ENCODE results near the gene NIM1K. TPM values are rescaled to one million over a fixed set of nuclear protein-coding genes. Genes with fewer than 3 reads are reported as not detected.

The NIM1K gene
- polyA plus RNA-seq, 1 experiment: 0.72 TPM

- CTCF ChIA-PET: interaction anchor here (0.6 kb wide), 2 partner anchors 15 to 25 kb away, joined by 3 to 11 read pairs; no protein-coding TSS in a partner anchor
- DNase-seq (ENCODE audit: low read depth, low spot score): no peak
Observed at GRCh38 chr5:43203373-43203772, 11.3 kb downstream of the NIM1K start.

DNA sequence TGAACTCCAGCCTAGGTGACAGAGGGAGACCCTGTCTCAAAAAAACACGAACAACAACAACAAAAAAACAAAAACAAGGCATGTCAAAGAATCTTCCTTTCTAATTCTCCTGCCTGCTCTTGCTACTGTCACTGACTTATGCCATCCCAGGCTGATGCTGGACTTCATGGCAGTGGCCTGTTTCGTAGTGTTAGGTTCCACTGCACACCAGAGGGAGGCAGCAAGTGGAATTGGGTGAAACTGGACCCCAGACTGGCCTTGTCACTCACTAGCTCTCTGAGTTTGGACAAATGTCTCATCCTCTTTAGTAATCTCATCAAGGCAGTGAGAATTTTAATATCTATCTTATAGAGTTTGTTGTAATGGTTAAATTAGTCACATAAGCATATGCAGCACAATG is 12.9 kb downstream of the NIM1K start:
- TF ChIP-seq, protein P1, sequence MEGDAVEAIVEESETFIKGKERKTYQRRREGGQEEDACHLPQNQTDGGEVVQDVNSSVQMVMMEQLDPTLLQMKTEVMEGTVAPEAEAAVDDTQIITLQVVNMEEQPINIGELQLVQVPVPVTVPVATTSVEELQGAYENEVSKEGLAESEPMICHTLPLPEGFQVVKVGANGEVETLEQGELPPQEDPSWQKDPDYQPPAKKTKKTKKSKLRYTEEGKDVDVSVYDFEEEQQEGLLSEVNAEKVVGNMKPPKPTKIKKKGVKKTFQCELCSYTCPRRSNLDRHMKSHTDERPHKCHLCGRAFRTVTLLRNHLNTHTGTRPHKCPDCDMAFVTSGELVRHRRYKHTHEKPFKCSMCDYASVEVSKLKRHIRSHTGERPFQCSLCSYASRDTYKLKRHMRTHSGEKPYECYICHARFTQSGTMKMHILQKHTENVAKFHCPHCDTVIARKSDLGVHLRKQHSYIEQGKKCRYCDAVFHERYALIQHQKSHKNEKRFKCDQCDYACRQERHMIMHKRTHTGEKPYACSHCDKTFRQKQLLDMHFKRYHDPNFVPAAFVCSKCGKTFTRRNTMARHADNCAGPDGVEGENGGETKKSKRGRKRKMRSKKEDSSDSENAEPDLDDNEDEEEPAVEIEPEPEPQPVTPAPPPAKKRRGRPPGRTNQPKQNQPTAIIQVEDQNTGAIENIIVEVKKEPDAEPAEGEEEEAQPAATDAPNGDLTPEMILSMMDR (IDR thresholded peaks at IDR 0.05; ENCODE audit: low read depth, low read length): no peak
- no peaks in the 10 kb centered on the region for H3K27me3 ChIP-seq (ENCODE audit: control insufficient read depth, insufficient read depth, low read length)
- no peak overlapping the region for H3K27ac ChIP-seq (ENCODE audit: low read depth, low read length)
- H3K4me3 ChIP-seq (ENCODE audit: low read depth, low read length): no peak overlapping the region
- H3K9me3 ChIP-seq (ENCODE audit: control insufficient read depth, insufficient read depth, low read length): no peaks in the 10 kb centered on the region
- ChIA-PET CTCF (no interaction called here), POLR2A (no interaction called here)
- no peak for DNase-seq (ENCODE audit: low read depth, low spot score)

More at GRCh38 chr5:43203373-43203772, 11.3 kb downstream of the NIM1K start:
- Histone ChIP-seq H3K27me3 (ENCODE audit: control insufficient read depth, insufficient read depth, low read length) (no peaks in the 10 kb centered on the region), H3K9me3 (ENCODE audit: control insufficient read depth, insufficient read depth, low read length) (no peaks in the 10 kb centered on the region), H3K4me3 (ENCODE audit: low read depth, low read length) (no peak overlapping the region), H3K27ac (ENCODE audit: low read depth, low read length) (no peak overlapping the region)
- POLR2A ChIA-PET: no interaction called here
- TF ChIP-seq, protein P1 (IDR thresholded peaks at IDR 0.05; ENCODE audit: low read depth, low read length): no peak

DNA sequence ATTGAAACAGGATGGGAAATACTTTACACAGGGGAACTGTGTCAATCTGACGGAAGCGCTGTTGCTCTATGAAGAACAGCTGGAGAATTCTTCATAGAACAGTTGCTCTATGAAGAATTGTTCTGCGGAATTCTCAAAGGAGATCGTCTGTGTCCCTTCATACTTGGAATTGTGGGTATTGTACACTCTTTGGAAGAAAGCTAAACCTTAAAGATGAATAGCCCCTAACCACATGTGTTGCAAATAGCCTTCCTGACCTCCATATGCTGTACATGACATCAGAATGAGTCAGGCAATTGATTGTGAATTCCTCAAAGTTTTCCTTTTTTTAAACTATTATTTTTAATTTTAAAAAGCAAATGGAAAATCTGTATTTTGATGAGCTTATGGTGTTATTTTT is 15.6 kb downstream of the NIM1K start:
- H3K4me3 ChIP-seq (ENCODE audit: low read depth, low read length): no peak overlapping the region
- H3K9me3 ChIP-seq (ENCODE audit: control insufficient read depth, insufficient read depth, low read length): no peaks in the 10 kb centered on the region
- DNase-seq (ENCODE audit: low read depth, low spot score): peak; percentile 33
- no peak overlapping the region for H3K27ac ChIP-seq (ENCODE audit: low read depth, low read length)
- TF ChIP-seq, protein P1 (IDR thresholded peaks at IDR 0.05; ENCODE audit: low read depth, low read length): no peak
- H3K27me3 ChIP-seq (ENCODE audit: control insufficient read depth, insufficient read depth, low read length): peaks cover 6% of the 10 kb centered on the region
- CTCF ChIA-PET: interaction anchor here (0.5 kb wide), 1 partner anchor 268 kb away, joined by 4 read pairs; no protein-coding TSS in a partner anchor
- POLR2A ChIA-PET: interaction anchor here (0.7 kb wide), 1 partner anchor 79 kb away, joined by 3 read pairs; no protein-coding TSS in a partner anchor

- no peak for DNase-seq (ENCODE audit: low read depth, low spot score)
- POLR2A ChIA-PET: no interaction called here
- Histone ChIP-seq H3K4me3 (ENCODE audit: low read depth, low read length) (no peak overlapping the region), H3K27ac (ENCODE audit: low read depth, low read length) (no peak overlapping the region), H3K9me3 (ENCODE audit: control insufficient read depth, insufficient read depth, low read length) (no peaks in the 10 kb centered on the region), H3K27me3 (ENCODE audit: control insufficient read depth, insufficient read depth, low read length) (peaks cover 6% of the 10 kb centered on the region)
- TF ChIP-seq, protein P1 (IDR thresholded peaks at IDR 0.05; ENCODE audit: low read depth, low read length): no peak
- CTCF ChIA-PET: no interaction called here
Observed at GRCh38 chr5:43208658-43209057, 16.6 kb downstream of the NIM1K start.

DNA sequence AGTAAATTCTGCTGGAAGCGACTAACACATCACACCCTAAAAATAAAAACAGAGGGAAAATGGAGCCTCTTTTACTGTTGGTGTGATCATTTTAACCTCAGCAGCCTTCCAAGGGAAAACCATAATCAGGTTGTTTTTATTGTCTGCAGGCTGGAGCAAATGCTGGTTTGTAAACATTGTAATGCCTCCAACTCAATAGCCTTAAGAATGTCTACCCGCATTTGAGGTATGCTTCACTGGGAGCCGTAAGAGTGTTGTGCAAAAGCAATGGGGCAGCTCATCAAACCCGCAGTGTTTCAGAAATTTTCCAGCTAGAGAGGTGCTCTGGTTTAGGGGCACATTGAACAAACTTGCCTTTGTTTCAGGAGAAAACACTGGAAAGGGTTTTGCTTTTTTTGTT is 17.0 kb downstream of the NIM1K start:
- Histone ChIP-seq H3K4me3 (ENCODE audit: low read depth, low read length) (no peak overlapping the region), H3K27me3 (ENCODE audit: control insufficient read depth, insufficient read depth, low read length) (peaks cover 6% of the 10 kb centered on the region), H3K9me3 (ENCODE audit: control insufficient read depth, insufficient read depth, low read length) (no peaks in the 10 kb centered on the region), H3K27ac (ENCODE audit: low read depth, low read length) (no peak overlapping the region)
- TF ChIP-seq, protein P1 (IDR thresholded peaks at IDR 0.05; ENCODE audit: low read depth, low read length): no peak
- ChIA-PET CTCF (no interaction called here), POLR2A (no interaction called here)
- DNase-seq (ENCODE audit: low read depth, low spot score): no peak
